Ammon's horn (tissue), 1 donor: ENCODE results near the gene DLST.

Source experiments
- DNase-seq: peaks from one replicate; pipeline ENCODE4 v3.0.0-alpha.2; 2016; ENCODE audit warnings: low spot score

Gene DLST

GRCh38 chr14:74860899-74861733 lies 20.6 kb upstream of the DLST start:
- DNase-seq, result peak; percentile 87

DNA sequence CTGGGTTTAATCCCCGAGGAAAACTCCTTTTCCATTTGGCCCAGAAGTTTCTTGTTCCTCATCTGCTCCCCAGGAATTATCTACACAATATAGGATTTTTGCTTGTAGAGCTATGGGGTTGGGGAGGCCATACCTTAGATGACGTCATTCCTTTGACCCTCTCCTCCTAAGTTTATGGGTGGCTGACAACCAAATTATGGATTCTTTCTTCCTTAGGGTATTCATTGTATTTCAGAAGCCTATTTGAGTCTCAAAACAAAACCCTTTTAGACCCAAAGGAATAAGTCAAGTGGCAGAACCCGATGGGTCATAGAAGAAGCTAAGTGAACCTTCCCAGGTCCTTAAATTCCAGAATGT lies 20.0 kb upstream of the DLST start:
- no peak for DNase-seq

DNA sequence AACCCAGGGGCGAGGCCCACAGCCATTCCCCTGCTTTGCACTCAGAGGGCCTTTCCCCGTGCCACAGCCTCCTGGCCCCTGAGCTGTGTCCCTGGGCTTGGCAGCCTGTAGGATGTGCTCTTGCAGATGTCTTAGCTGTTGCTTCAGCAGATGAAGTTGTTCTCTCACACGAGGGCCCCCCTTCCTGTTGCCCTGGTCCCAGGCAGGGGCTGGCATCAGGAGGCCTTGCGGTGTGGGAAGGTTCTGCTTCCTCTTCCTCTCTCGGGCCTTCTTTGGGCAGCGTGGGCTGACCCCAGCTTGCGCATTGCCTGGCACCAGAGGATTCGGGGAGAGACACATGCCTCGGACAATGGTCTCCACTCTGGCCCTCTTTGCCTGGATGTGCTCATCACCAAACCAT lies 18.4 kb upstream of the DLST start:
- DNase-seq, result peak; percentile 65

DNA sequence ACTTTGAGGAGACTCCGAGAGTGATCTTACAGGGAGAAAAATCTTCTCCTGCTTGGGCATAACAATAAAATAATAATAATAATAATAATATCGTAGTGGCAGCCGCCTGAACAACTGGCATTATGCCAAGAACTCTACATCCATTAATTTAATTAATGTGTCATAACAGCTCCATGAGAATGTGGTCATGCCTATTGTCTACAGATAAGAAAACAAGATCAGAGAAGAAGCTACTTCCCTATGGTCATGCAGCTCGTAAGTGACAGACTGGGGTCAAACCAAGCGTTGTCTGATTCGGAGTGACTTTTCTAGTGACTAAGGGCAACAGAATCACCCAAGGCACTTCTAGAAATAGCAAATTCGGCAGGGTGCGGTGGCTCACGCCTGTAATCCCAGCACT lies 17.5 kb upstream of the DLST start:
- DNase-seq, result no peak

DNA sequence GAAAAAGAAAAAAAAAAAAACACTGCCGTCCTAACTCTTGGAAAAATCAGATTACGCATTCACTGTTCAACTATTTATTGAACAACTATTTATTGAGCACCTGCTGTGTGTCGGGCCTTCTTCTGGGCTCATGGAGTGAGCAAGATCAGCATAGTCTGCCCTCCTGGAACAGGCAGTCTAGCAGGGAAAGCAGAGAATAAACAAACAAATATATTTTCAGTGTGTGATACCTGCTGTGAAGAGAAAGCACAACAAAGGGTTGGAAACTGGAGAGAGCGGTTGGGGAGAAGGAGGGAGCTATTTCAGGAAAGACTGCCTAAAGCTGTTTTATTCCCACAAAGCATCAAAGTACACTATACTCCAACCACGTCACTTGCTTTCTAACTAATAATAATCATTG lies 16.6 kb upstream of the DLST start:
- DNase-seq, result no peak

GRCh38 chr14:74866708-74867389 lies 14.9 kb upstream of the DLST start:
- no peak for DNase-seq

GRCh38 chr14:74867673-74868072 lies 14.0 kb upstream of the DLST start:
- peak; percentile 79 for DNase-seq

DNA sequence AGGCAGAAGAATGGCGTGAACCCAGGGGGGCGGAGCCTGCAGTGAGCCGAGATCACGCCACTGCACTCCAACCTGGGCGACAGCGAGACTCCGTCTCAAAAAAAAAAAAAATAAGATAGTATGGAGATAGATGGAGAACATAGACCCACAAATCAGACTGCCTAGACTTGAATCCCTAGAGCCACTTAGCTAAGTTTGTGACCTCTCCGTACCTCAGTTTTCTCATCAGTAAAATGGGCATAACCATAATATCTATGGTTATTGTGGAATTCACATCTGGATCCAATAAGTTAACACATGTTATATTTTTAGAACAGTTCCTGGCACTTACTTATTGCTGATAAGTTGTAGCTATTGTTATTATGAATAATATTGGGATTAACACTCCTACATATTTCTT lies 13.0 kb upstream of the DLST start:
- no peak for DNase-seq

GRCh38 chr14:74871819-74872218 lies 9.9 kb upstream of the DLST start:
- DNase-seq, result no peak

- DNase-seq, result no peak
These were observed 6.5 kb upstream of the DLST start for GRCh38 chr14:74875204-74875603.

- peak; percentile 53 for DNase-seq
These were observed 5.5 kb upstream of the DLST start, which contains the start of gene PROX2 for GRCh38 chr14:74875941-74876913. Gene PROX2 (minus strand): TSS chr14:74876145. CDS start chr14:74863834, 12,311 bp downstream.

GRCh38 chr14:74879427-74880182 lies 2.1 kb upstream of the DLST start:
- DNase-seq, result no peak

- DNase-seq, result no peak
These were observed 596 bp downstream of the DLST start for GRCh38 chr14:74882103-74882920.

DNA sequence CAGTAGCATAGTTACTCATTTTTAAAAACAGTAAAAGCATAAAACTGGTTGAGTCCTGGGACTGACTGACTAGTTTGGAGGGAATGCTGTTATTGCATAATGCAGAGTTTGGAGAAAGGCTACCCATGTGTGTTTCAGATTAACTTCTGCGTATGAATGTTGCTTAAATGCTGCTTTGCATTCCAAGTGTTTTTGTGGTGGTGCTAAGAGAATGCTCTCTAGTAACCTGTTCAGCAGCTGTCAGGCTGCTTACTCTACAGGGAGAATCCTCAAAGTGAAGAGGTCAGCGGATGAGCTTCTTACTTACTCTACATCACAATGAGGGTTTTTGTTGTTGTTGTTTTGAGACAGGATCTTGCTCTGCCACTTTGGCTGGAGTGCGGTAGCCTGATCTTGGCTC lies 4.3 kb downstream of the DLST start:
- DNase-seq, result no peak

GRCh38 chr14:74888164-74889158 lies 6.7 kb downstream of the DLST start:
- DNase-seq, result no peak

DNA sequence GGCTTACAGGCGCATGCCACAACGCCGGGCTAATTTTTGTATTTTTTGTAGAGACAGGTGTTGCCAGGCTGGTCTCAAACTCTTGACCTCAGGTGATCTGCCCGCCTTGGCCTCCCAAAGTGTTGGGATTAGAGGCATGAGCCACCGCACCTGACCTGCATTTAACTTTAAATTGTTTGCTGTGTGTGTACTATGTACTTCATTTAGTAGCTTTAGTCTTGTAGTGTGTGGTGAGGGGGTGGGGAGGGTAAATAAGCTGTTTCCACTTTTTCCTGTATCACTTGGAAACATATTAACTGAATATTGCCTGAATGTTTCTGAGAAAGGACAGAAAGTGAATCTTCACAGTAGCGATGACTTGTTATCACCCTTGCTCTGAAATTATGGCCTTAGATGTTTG lies 8.5 kb downstream of the DLST start:
- no peak for DNase-seq

GRCh38 chr14:74891870-74892269 lies 10.2 kb downstream of the DLST start:
- no peak for DNase-seq

DNA sequence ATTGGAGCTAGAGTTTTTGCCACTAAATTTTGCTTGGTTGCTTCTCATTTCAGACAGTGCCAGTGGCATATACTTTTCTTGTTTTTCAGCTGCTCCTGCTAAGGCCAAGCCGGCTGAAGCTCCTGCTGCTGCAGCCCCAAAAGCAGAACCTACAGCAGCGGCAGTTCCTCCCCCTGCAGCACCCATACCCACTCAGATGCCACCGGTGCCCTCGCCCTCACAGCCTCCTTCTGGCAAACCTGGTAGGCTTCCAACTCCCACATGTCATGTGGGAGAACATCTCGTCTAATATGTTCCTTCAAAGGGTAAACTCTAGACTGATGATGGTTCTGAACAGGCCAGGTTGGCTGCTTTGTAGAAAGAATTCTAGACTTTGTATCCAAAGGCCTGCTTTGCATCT lies 11.0 kb downstream of the DLST start:
- DNase-seq, result peak; percentile 37

DNA sequence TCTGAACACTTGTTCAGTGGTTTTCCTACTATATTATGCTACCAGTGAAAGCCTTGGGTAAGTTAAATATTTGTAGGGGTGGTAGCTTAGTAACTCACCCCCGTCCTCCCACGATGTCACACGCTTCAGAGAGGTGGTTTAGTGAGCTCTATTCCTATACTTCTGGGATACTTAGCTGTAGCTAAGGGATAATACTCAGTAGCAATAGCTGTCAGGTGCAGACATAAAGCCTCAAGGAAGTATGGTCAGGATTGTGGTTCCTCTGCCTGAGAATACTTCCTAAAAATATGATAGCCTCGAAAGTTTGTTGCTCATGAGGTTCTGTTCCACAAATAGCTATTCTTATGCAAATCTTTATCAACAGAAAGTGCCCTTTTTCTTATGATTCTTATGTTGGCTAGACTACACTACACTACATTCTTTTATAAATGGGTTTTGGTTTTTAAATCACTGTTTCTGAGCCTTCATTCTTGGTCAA lies 11.9 kb downstream of the DLST start:
- DNase-seq, result no peak
